ENCODE measurements around the gene LIN7B.

The LIN7B gene

DNA sequence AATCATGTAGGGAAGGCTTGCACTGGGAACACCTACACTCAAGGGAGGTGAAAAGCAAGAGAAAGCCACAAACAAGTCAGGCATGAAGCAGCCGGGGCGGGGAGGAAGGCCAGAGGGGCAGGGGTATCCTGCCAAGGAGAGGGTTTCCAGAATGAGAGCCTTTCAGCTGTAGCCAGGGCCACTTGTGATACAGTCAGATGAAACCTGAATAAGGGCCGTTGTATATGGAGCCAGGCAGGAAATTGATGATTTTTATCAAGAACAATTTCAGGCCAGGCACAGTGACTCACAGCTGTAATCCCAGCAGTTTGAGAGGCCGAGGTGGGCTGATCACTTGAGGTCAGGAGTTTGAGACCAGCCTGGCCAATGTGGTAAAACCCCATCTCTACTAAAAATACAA, 47.8 kb downstream of the LIN7B start:
- TF ChIP-seq, protein P1, sequence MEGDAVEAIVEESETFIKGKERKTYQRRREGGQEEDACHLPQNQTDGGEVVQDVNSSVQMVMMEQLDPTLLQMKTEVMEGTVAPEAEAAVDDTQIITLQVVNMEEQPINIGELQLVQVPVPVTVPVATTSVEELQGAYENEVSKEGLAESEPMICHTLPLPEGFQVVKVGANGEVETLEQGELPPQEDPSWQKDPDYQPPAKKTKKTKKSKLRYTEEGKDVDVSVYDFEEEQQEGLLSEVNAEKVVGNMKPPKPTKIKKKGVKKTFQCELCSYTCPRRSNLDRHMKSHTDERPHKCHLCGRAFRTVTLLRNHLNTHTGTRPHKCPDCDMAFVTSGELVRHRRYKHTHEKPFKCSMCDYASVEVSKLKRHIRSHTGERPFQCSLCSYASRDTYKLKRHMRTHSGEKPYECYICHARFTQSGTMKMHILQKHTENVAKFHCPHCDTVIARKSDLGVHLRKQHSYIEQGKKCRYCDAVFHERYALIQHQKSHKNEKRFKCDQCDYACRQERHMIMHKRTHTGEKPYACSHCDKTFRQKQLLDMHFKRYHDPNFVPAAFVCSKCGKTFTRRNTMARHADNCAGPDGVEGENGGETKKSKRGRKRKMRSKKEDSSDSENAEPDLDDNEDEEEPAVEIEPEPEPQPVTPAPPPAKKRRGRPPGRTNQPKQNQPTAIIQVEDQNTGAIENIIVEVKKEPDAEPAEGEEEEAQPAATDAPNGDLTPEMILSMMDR (IDR thresholded peaks at IDR 0.05; ENCODE audit: low read depth, low read length, missing control alignments) = no peak
- DNase-seq (ENCODE audit: low read depth) = no peak
- H3K4me3 ChIP-seq (ENCODE audit: low read depth, low read length) = no peak overlapping the region

DNA sequence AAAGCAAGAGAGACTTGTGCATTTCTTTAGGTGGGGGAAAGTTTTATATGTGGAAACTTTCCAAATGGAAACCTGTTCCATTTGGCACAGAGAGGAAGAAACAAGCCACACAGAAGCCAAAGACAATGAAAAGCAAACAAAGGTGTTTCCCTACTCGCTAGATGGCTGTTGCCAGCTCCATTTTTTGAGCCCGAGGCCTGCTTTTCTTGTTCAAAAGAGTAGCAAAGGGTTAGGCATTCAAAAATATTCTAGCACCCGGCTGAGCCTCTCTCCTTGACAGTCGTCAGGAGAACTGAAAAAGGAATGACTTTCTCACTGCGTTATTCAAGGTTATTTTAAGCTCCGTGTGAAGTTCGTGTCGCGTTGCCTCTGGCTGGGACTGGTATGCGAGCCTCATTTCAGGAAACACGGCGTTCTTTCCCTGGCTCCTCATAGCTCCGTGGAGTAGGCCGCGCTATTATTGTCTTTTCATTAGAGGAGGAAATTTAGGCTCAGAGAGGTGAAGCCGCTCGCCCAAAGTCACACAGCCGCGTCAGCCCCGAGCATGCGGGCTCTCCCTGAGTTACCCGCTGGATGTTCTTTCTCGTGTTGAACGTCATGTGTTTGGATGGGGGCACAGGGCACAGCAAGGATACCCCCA, 51.1 kb downstream of the LIN7B start:
- TF ChIP-seq, protein P1 (IDR thresholded peaks at IDR 0.05; ENCODE audit: low read depth, low read length, missing control alignments) = no peak
- no peak overlapping the region for H3K4me3 ChIP-seq (ENCODE audit: low read depth, low read length)
- DNase-seq (ENCODE audit: low read depth) = no peak

DNA sequence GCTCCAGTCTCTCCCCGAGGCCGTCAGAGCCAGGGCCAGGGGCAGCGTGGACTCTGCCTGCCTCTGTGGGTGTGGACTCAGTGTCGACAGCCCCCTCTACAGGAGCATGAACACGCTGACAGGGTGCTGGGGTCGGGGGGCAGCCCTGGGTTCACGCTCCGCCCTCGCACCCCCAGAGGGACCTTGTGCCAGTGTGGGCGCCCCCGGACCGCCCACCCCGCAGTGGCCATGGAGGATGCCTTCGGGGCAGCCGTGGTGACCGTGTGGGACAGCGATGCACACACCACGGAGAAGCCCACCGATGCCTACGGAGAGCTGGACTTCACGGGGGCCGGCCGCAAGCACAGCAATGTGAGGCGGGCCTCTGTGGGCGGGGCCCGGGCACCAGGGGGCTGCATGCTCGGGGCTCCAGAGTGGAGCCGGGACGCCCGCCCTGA, 51.7 kb downstream of the LIN7B start:
- no peak overlapping the region for H3K4me3 ChIP-seq (ENCODE audit: low read depth, low read length)
- TF ChIP-seq, protein P1 (IDR thresholded peaks at IDR 0.05; ENCODE audit: low read depth, low read length, missing control alignments) = no peak
- no peak for DNase-seq (ENCODE audit: low read depth)

DNA sequence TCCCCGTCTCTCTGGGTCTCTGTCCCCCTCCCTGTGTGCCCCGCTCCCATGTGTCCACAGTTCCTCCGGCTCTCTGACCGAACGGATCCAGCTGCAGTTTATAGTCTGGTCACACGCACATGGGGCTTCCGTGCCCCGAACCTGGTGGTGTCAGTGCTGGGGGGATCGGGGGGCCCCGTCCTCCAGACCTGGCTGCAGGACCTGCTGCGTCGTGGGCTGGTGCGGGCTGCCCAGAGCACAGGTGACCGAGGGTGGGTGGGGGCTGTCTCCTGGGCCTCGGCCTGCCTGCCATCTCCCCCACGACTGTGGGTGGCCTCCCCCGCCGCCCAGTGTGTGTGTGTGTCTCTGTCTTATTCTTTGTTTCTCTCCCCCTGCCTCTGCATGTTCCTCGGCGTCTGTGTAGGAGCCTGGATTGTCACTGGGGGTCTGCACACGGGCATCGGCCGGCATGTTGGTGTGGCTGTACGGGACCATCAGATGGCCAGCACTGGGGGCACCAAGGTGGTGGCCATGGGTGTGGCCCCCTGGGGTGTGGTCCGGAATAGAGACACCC, 53.8 kb downstream of the LIN7B start:
- no peak overlapping the region for H3K4me3 ChIP-seq (ENCODE audit: low read depth, low read length)
- TF ChIP-seq, protein P1 (IDR thresholded peaks at IDR 0.05; ENCODE audit: low read depth, low read length, missing control alignments) = no peak
- DNase-seq (ENCODE audit: low read depth) = no peak
